Smooth muscle cell (in vitro differentiated cells): ENCODE measurements around the gene AKR1C2. TPM values are rescaled to one million over a fixed set of nuclear protein-coding genes. Genes with fewer than 3 reads are reported as not detected.
A peak's percentile ranks its signal among the peaks of the same experiment; 100 is the strongest.
"Not testable (repeated sequence)": the region's sequence is repeated elsewhere in the genome, so short reads cannot be mapped to it uniquely, and the experiment has no call there.

Source experiments
- DNase-seq: peaks from one replicate; lab custom pipeline; 2025; ENCODE audit not compliant: unreplicated experiment; lab: John Stamatoyannopoulos, UW
- H2AFZ ChIP-seq: fragments of 200-600 bp; sonication (generic); 2 replicates; pipeline ENCODE4 v1.6.0; 2016; ENCODE audit warnings: antibody characterized with exemption, low read depth, mild to moderate bottlenecking
- H3F3A ChIP-seq: fragments of 200-600 bp; sonication (generic); 2 replicates; pipeline ENCODE4 v1.6.0; 2017; ENCODE audit warnings: antibody characterized with exemption, low read depth
- H3K27ac ChIP-seq: fragments of 200-600 bp; sonication (generic); 2 replicates; pipeline ENCODE4 v1.5.1; 2016; ENCODE audit warnings: low read depth, mild to moderate bottlenecking
- H3K27me3 ChIP-seq: fragments of 200-600 bp; sonication (generic); 2 replicates; pipeline ENCODE4 v1.6.1; 2016; ENCODE audit warnings: low read depth, mild to moderate bottlenecking
- H3K36me3 ChIP-seq: fragments of 200-600 bp; sonication (generic); 2 replicates; pipeline ENCODE4 v1.5.1; 2016; ENCODE audit warnings: low read depth
- H3K4me1 ChIP-seq: fragments of 200-600 bp; sonication (generic); 2 replicates; pipeline ENCODE4 v1.5.1; 2016; ENCODE audit warnings: low read depth
- H3K4me2 ChIP-seq: fragments of 200-600 bp; sonication (generic); 2 replicates; pipeline ENCODE4 v1.6.0; 2016; ENCODE audit warnings: mild to moderate bottlenecking
- H3K4me3 ChIP-seq: fragments of 200-600 bp; sonication (generic); 2 replicates; pipeline ENCODE4 v1.5.1; 2016; ENCODE audit warnings: mild to moderate bottlenecking
- H3K79me2 ChIP-seq: fragments of 200-600 bp; sonication (generic); 2 replicates; pipeline ENCODE4 v1.6.0; 2016; ENCODE audit warnings: low read depth, mild to moderate bottlenecking
- H3K9ac ChIP-seq: fragments of 200-600 bp; sonication (generic); 2 replicates; pipeline ENCODE4 v1.6.0; 2016; ENCODE audit warnings: low read depth
- H3K9me3 ChIP-seq: fragments of 200-600 bp; sonication (generic); replicated peaks from 2 replicates; pipeline ENCODE4 v1.5.1; 2016; ENCODE audit warnings: low read depth
- H4K20me1 ChIP-seq: fragments of 200-600 bp; sonication (generic); 2 replicates; pipeline ENCODE4 v1.6.0; 2016; ENCODE audit warnings: low read depth
- WGBS: methylation state at CpG from one replicate; pipeline ENCODE4 v1.1.7; 2016; ENCODE audit warnings: low lambda C conversion rate; 5-methylcytosine and 5-hydroxymethylcytosine counted together
- polyA plus RNA-seq: library from polyadenylated mRNA; unstranded; fragments of >200 nt; fragmentation: Nextera tagmentation; extraction: Ambion mirVana; gene quantifications from 2 replicates; pipeline ENCODE4 v1.2.1, GENCODE V29; 2016
- total RNA-seq: library from RNA; depleted of rRNA; stranded (reverse); fragments of >200 nt; gene quantifications from 2 replicates; pipeline ENCODE4 v1.2.3, GENCODE V29; 2014
- TF ChIP-seq, protein P1 (sequence below): fragments of 200-600 bp; sonication (generic); IDR thresholded peaks from 2 replicates; pipeline ENCODE4 v1.5.1; 2017; ENCODE audit warnings: borderline replicate concordance, mild to moderate bottlenecking, antibody characterized with exemption; ENCODE audit not compliant: insufficient read depth, poor library complexity, severe bottlenecking

The AKR1C2 gene
- total and polyA plus RNA-seq, 2 experiments from 2014 or later = 6.6 to 19.6 TPM

GRCh38 chr10:5033061-5033778, 29.6 kb upstream of the AKR1C2 start:
- Histone ChIP-seq H3K36me3 (no peaks in the 10 kb centered on the region), H3K27me3 (no peaks in the 10 kb centered on the region), H2AFZ (no peak overlapping the region), H3K4me3 (no peak overlapping the region), H3F3A (no peaks in the 10 kb centered on the region), H3K9ac (no peak overlapping the region), H3K79me2 (no peaks in the 10 kb centered on the region), H3K9me3 (no peaks in the 10 kb centered on the region), H3K27ac (no peak overlapping the region), H3K4me2 (no peak overlapping the region), H4K20me1 (no peaks in the 10 kb centered on the region), H3K4me1 (no peaks in the 10 kb centered on the region)
- WGBS = 73% methylated on average over 2 of the region's 2 CpGs
- TF ChIP-seq, protein P1, sequence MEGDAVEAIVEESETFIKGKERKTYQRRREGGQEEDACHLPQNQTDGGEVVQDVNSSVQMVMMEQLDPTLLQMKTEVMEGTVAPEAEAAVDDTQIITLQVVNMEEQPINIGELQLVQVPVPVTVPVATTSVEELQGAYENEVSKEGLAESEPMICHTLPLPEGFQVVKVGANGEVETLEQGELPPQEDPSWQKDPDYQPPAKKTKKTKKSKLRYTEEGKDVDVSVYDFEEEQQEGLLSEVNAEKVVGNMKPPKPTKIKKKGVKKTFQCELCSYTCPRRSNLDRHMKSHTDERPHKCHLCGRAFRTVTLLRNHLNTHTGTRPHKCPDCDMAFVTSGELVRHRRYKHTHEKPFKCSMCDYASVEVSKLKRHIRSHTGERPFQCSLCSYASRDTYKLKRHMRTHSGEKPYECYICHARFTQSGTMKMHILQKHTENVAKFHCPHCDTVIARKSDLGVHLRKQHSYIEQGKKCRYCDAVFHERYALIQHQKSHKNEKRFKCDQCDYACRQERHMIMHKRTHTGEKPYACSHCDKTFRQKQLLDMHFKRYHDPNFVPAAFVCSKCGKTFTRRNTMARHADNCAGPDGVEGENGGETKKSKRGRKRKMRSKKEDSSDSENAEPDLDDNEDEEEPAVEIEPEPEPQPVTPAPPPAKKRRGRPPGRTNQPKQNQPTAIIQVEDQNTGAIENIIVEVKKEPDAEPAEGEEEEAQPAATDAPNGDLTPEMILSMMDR = no peak
- no peak for DNase-seq

DNA sequence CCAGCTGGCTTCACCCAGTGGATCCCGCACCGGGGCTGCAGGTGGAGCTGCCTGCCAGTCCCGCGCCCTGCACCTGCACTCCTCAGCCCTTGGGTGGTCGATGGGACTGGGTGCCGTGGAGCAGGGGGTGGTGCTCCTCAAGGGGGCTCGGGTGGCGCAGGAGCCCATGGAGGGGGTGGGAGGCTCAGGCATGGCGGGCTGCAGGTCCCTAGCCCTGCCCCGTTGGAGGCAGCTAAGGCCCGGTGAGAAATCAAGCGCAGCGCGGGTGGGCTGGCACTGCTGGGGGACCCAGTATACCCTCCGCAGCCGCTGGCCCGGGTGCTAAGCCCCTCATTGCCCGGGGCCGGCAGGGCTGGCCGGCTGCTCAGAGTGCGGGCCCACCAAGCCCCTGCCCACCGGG, 28.8 kb upstream of the AKR1C2 start:
- H3K79me2 ChIP-seq, H3K27me3 ChIP-seq, H4K20me1 ChIP-seq, H3K9me3 ChIP-seq, DNase-seq, H2AFZ ChIP-seq, H3K9ac ChIP-seq, H3K4me1 ChIP-seq, H3F3A ChIP-seq, H3K27ac ChIP-seq, H3K36me3 ChIP-seq, H3K4me3 ChIP-seq, H3K4me2 ChIP-seq: not testable (repeated sequence)
- 93% methylated on average over 17 of the region's 22 CpGs for WGBS

GRCh38 chr10:5031588-5031987, 27.9 kb upstream of the AKR1C2 start:
- not testable (repeated sequence) for H4K20me1 ChIP-seq

GRCh38 chr10:5030989-5031388, 27.3 kb upstream of the AKR1C2 start:
- Histone ChIP-seq H3K36me3 (no peaks in the 10 kb centered on the region), H3K9ac (no peak overlapping the region), H3K4me2 (no peak overlapping the region), H2AFZ (no peak overlapping the region), H3K4me1 (no peaks in the 10 kb centered on the region), H3K79me2 (no peaks in the 10 kb centered on the region), H3K27ac (no peak overlapping the region), H3F3A (no peaks in the 10 kb centered on the region), H3K27me3 (no peaks in the 10 kb centered on the region), H3K4me3 (peak overlapping the region; percentile 3), H3K9me3 (no peaks in the 10 kb centered on the region), H4K20me1 (no peaks in the 10 kb centered on the region)
- TF ChIP-seq, protein P1 = no peak
- 92% methylated on average over 1 of the region's 1 CpG for WGBS
- DNase-seq = no peak

More at GRCh38 chr10:5031588-5031987, 27.9 kb upstream of the AKR1C2 start:
- H3K79me2 ChIP-seq, H3K27me3 ChIP-seq, DNase-seq, H3F3A ChIP-seq, H3K9ac ChIP-seq, H2AFZ ChIP-seq, H3K36me3 ChIP-seq, H3K4me2 ChIP-seq, H3K9me3 ChIP-seq, H3K4me3 ChIP-seq, H3K27ac ChIP-seq, H3K4me1 ChIP-seq: not testable (repeated sequence)
- 81% methylated on average over 4 of the region's 4 CpGs for WGBS

DNA sequence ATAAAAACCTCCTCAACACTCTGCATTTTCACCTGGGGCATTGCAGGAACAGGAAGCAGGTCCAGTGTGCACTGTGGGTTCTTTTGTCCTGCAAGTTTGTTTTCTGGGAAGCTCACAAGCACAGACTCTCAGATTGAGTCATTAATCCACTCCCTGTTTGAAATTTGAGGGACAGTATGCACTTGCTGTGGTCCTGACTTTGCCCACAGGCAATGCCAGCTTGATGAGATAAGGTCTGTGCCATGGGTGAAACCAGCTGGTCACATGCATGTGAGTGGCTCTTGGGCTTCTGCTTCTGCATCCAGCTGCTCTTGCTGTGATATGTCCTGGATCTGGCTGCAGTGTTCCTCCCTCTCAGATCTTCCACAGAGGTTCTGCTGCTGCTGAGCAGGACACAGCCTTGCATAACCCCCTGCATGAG, 21.8 kb upstream of the AKR1C2 start:
- H3K4me1 ChIP-seq, H3K36me3 ChIP-seq, H3K27me3 ChIP-seq, H3F3A ChIP-seq, DNase-seq, H3K27ac ChIP-seq, H3K4me2 ChIP-seq, H3K79me2 ChIP-seq, H3K9ac ChIP-seq, H3K4me3 ChIP-seq, H4K20me1 ChIP-seq, H3K9me3 ChIP-seq, H2AFZ ChIP-seq: not testable (repeated sequence)
